GM18498 (cell line): ENCODE results near the gene ATXN3L.
"Not testable (repeated sequence)": the region's sequence is repeated elsewhere in the genome, so short reads cannot be mapped to it uniquely, and the experiment has no call there.

Experiments
- ATAC-seq: cut with Tn5 transposase; IDR thresholded peaks from one replicate; pipeline ENCODE4 v1.9.1; 2021; ENCODE audit warnings: mild to moderate bottlenecking, moderate library complexity; ENCODE audit not compliant: unreplicated experiment

ATXN3L gene

GRCh38 chrX:13307041-13307440 is 12.8 kb downstream of the ATXN3L start:
- ATAC-seq = no peak

- no peak for ATAC-seq
Observed at GRCh38 chrX:13305108-13305507, 14.7 kb downstream of the ATXN3L start.

- no peak for ATAC-seq
Observed at GRCh38 chrX:13304052-13304451, 15.8 kb downstream of the ATXN3L start.

- not testable (repeated sequence) for ATAC-seq
Observed at GRCh38 chrX:13303248-13303647, 16.6 kb downstream of the ATXN3L start.

GRCh38 chrX:13298836-13299235 is 21.0 kb downstream of the ATXN3L start:
- ATAC-seq = no peak

- ATAC-seq = no peak
Observed at GRCh38 chrX:13295841-13296240, 24.0 kb downstream of the ATXN3L start.

- no peak for ATAC-seq
Observed at GRCh38 chrX:13293700-13294099, 26.2 kb downstream of the ATXN3L start.

- ATAC-seq = no peak
Observed at GRCh38 chrX:13290891-13291614, 28.8 kb downstream of the ATXN3L start.

- no peak for ATAC-seq
Observed at GRCh38 chrX:13288671-13289070, 31.2 kb downstream of the ATXN3L start.

- ATAC-seq = no peak
Observed at GRCh38 chrX:13287816-13288215, 32.0 kb downstream of the ATXN3L start.

- ATAC-seq = no peak
Observed at GRCh38 chrX:13285693-13286092, 34.2 kb downstream of the ATXN3L start.

GRCh38 chrX:13285229-13285628 is 34.6 kb downstream of the ATXN3L start:
- ATAC-seq = no peak

GRCh38 chrX:13284570-13284969 is 35.3 kb downstream of the ATXN3L start:
- no peak for ATAC-seq

GRCh38 chrX:13283950-13284546 is 35.8 kb downstream of the ATXN3L start:
- ATAC-seq = no peak

GRCh38 chrX:13283512-13283911 is 36.3 kb downstream of the ATXN3L start:
- ATAC-seq = no peak

GRCh38 chrX:13281289-13281688 is 38.6 kb downstream of the ATXN3L start:
- ATAC-seq = no peak

- no peak for ATAC-seq
Observed at GRCh38 chrX:13279279-13280018, 40.4 kb downstream of the ATXN3L start.

- ATAC-seq = no peak
Observed at GRCh38 chrX:13277539-13277938, 42.3 kb downstream of the ATXN3L start.

GRCh38 chrX:13276991-13277390 is 42.9 kb downstream of the ATXN3L start:
- ATAC-seq = no peak

GRCh38 chrX:13275031-13275430 is 44.8 kb downstream of the ATXN3L start:
- no peak for ATAC-seq

- no peak for ATAC-seq
Observed at GRCh38 chrX:13272426-13272825, 47.4 kb downstream of the ATXN3L start.

- no peak for ATAC-seq
Observed at GRCh38 chrX:13271511-13271910, 48.3 kb downstream of the ATXN3L start.
